Fibroblast of peridontal ligament (primary cell): ENCODE data around the gene STAT2.
"Not testable (repeated sequence)": the region's sequence is repeated elsewhere in the genome, so short reads cannot be mapped to it uniquely, and the experiment has no call there.

Source experiments
- DNase-seq: peaks from one replicate; pipeline ENCODE4 v3.0.0-alpha.2; 2010; ENCODE audit errors: extremely low read depth

STAT2 gene

GRCh38 chr12:56359851-56360767, at the start of gene STAT2:
Gene STAT2 (minus strand): TSS chr12:56360107. CDS start chr12:56356571, 3,536 bp downstream.
- peak; percentile 100 for DNase-seq

GRCh38 chr12:56408799-56409417, 49.0 kb upstream of the STAT2 start:
- DNase-seq = no peak

GRCh38 chr12:56404227-56404626, 44.3 kb upstream of the STAT2 start:
- DNase-seq = not testable (repeated sequence)

- not testable (repeated sequence) for DNase-seq
Measured at GRCh38 chr12:56401612-56402011, 41.7 kb upstream of the STAT2 start.

- DNase-seq = not testable (repeated sequence)
Measured at GRCh38 chr12:56401125-56401524, 41.2 kb upstream of the STAT2 start.

GRCh38 chr12:56399466-56399865, 39.6 kb upstream of the STAT2 start:
- DNase-seq = not testable (repeated sequence)

GRCh38 chr12:56398324-56398723, 38.4 kb upstream of the STAT2 start:
- DNase-seq = no peak

GRCh38 chr12:56392331-56392730, 32.4 kb upstream of the STAT2 start:
- DNase-seq = no peak

- DNase-seq = no peak
Measured at GRCh38 chr12:56391721-56392120, 31.8 kb upstream of the STAT2 start.

GRCh38 chr12:56389412-56389811, 29.5 kb upstream of the STAT2 start:
- DNase-seq = no peak

GRCh38 chr12:56387152-56387736, 27.3 kb upstream of the STAT2 start:
- peak; percentile 53 for DNase-seq

GRCh38 chr12:56385873-56386272, 26.0 kb upstream of the STAT2 start:
- no peak for DNase-seq

- DNase-seq = no peak
Measured at GRCh38 chr12:56382611-56383010, 22.7 kb upstream of the STAT2 start.

GRCh38 chr12:56377989-56378316, 18.0 kb upstream of the STAT2 start:
- no peak for DNase-seq

GRCh38 chr12:56377310-56377988, 17.5 kb upstream of the STAT2 start:
- DNase-seq = no peak

GRCh38 chr12:56375598-56376434, 15.9 kb upstream of the STAT2 start:
- no peak for DNase-seq

GRCh38 chr12:56374726-56375597, 15.1 kb upstream of the STAT2 start:
- DNase-seq = no peak

GRCh38 chr12:56373515-56373914, 13.6 kb upstream of the STAT2 start:
- no peak for DNase-seq

GRCh38 chr12:56366948-56367347, 7.0 kb upstream of the STAT2 start:
- DNase-seq = no peak
